ENCODE results near the gene TMEM256.

GRCh38 chr17:7421186-7421585 lies 17.3 kb upstream of the TMEM256 start:
- TF ChIP-seq CTCF (IDR thresholded peaks at IDR 0.05) (no peak), RFX5 (IDR thresholded peaks at IDR 0.05) (no peak), MYC (IDR thresholded peaks at IDR 0.05; ENCODE audit: borderline replicate concordance, low read length) (no peak), HMGXB4 (CRISPR knock-in tag; IDR thresholded peaks at IDR 0.05; ENCODE audit: borderline replicate concordance) (no peak), CHD2 (IDR thresholded peaks at IDR 0.05; ENCODE audit: low read length, partially characterized antibody) (no peak), EP300 (IDR thresholded peaks at IDR 0.05) (no peak), ZSCAN20 (CRISPR knock-in tag; IDR thresholded peaks at IDR 0.05) (no peak), POLR2A (IDR thresholded peaks at IDR 0.05; ENCODE audit: low read length) (no peak), CEBPB (IDR thresholded peaks at IDR 0.05) (no peak), MAX (IDR thresholded peaks at IDR 0.05) (no peak), SMC3 (IDR thresholded peaks at IDR 0.05) (no peak)
